PC-3 (cell line): ENCODE data around the gene RHBG.

Experiments used
- CTCF ChIP-seq: fragments of 300-600 bp; sonication (generic); conservative IDR thresholded peaks from 2 replicates; pipeline ENCODE4 v1.5.1; 2017; ENCODE audit warnings: antibody characterized with exemption, low read depth, mild to moderate bottlenecking, low read length
- EZH2 ChIP-seq: fragments of 300-600 bp; sonication (generic); IDR thresholded peaks from one replicate; pipeline ENCODE4 v1.6.1; 2017; ENCODE audit warnings: antibody characterized with exemption, mild to moderate bottlenecking, low read length; ENCODE audit not compliant: unreplicated experiment

- no peak for TF ChIP-seq CTCF
- TF ChIP-seq EZH2, result no peak
These were observed 11.0 kb upstream of the RHBG start for GRCh38 chr1:156357977-156358376.
